NCI-H1092 (cell line): Measurements from ENCODE around the gene PABPN1L.
A peak's percentile ranks its signal among the peaks of the same experiment; 100 is the strongest.

Experiments
- DNase-seq: peaks from one replicate; lab custom pipeline; 2025; lab: John Stamatoyannopoulos, UW

Gene PABPN1L

GRCh38 chr16:88866151-88866920 lies at the start of gene PABPN1L:
PABPN1L (minus strand) TSS chr16:88866660; CDS start chr16:88866606, 54 bp downstream.
- DNase-seq, result peak; percentile 15

GRCh38 chr16:88915639-88916327 lies 49.3 kb upstream of the PABPN1L start:
- DNase-seq, result no peak

DNA sequence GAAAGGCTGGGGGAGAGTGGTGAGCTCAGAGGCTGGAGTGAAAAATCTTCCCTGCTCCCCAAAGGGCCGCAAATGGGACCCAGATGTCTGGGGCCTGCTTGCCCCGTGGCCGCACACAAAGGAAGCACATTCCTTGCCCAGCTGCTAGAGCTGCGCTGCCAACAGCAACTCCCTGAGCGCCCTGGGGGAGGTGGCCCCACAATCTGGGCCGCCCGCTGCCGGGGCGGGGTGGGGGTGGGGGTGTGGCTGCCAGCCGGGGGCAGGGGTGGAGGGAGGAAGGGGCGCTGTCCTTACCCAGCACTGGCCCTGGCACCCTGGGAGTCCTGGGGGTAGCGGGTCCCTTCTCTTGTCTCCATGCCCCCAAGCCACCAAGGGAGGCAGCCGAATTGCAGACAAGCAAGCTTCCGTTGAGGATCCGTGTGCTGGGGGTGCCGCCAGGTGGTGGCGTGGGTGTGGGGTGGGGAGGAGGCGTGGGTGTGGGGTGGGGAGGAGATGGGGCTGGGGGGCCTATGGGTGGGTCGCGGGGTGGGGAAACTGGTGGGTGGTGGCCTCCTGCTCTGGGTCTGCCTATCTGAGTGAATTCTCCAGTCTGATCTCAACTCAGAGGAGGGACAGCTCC lies 48.4 kb upstream of the PABPN1L start:
- no peak for DNase-seq

- DNase-seq, result no peak
Measured at GRCh38 chr16:88913870-88914269, 47.4 kb upstream of the PABPN1L start.

DNA sequence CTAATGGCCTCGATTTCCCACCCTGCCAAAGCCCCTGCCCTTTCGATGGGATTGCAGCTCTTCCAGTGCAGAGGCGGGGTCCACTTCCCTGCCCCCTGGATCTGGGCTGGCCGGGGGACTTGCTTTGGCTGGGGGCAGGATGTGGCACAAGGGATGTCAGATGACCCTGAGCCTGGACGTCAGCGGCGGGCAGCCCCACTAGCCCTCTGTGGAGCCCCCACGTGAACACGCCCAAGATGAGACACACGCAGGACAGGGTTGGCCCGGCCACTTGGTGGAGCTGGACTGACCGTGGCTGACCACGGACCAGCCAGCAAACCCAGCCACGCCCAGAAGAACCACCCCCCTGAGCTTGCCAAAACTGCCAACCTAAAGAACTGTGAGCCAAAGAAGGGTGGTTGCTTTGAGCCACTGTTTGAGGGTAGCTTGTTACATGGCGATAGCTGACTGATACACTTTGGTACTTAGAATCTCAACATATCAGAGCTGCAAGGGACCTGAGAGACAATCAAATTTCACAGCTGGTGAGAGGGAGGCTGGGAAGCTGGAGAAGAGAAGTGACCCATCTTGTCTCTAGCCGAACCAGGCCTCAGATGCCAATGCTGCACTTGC lies 46.6 kb upstream of the PABPN1L start:
- DNase-seq, result no peak

GRCh38 chr16:88912556-88912955 lies 46.1 kb upstream of the PABPN1L start:
- DNase-seq, result no peak

GRCh38 chr16:88911946-88912310 lies 45.5 kb upstream of the PABPN1L start:
- no peak for DNase-seq

DNA sequence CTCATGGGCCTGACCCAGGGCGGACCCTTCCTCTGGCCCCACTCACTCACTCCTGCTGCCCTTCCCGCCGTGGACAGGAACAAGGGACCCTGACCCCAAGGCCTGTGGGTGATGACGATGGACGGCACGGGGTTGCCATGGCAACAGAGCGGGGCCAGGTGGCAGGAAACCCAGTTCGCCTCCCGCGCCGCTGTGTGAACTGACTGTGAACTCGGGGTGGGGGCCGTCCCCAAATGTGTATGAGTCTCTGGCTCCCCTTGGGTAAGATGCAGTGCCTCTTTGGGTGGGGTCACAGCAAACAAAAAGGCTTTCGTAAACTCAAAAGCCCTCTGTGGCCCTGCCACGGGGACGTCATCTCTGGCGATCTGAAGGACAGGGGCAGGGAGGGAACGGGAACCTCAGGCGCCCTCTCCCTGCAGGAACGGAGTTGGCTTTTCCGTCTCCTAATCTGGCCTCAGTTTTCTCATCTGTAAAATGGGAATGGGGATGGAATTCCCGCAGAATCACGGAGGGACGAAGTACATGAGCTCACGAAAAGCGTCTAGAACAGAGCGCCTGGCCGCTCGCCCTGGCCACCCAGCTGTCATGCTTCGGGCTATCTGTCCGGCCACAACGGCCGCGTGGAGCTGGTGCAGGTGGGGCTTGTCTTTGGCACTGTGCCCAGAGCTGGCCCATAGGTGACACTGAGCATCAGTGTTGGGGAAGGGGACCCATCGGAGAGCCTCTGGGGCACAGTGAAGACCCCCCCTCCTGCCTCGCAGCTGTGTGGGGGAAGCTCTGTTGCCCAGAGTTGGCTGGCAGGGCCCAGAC lies 44.9 kb upstream of the PABPN1L start:
- peak; percentile 69 for DNase-seq

- DNase-seq, result peak; percentile 69
Measured at GRCh38 chr16:88910284-88911135, 44.0 kb upstream of the PABPN1L start.

GRCh38 chr16:88909431-88910210 lies 43.2 kb upstream of the PABPN1L start:
- DNase-seq, result no peak

- DNase-seq, result no peak
Measured at GRCh38 chr16:88908307-88908706, 41.8 kb upstream of the PABPN1L start.

- DNase-seq, result no peak
Measured at GRCh38 chr16:88907768-88908167, 41.3 kb upstream of the PABPN1L start.

- no peak for DNase-seq
Measured at GRCh38 chr16:88906535-88907105, 40.2 kb upstream of the PABPN1L start.

- DNase-seq, result no peak
Measured at GRCh38 chr16:88906020-88906419, 39.6 kb upstream of the PABPN1L start.

GRCh38 chr16:88905563-88905962 lies 39.1 kb upstream of the PABPN1L start:
- DNase-seq, result no peak

GRCh38 chr16:88904676-88905365 lies 38.4 kb upstream of the PABPN1L start:
- no peak for DNase-seq

DNA sequence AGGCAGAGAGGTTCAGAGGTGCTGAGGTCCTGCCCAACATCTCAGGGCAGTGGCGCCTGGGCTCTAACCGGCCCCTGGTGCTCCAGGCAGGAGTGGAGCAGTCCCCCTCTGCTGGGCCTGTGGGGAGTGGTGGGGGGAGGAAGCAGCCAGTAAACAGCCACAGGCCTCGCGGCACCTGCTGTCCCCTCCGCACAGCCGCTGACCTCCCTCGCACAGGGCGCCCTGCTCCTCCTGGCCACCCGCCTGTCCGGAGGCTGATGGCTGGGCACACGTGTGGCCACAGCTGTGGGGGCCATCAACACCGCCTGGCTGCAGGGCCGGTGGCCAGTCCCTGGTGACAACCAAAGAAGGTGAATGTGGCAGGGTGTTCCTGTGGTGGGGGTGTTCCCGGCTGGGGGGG lies 36.8 kb upstream of the PABPN1L start:
- DNase-seq, result no peak

GRCh38 chr16:88902744-88903143 lies 36.3 kb upstream of the PABPN1L start:
- DNase-seq, result no peak

DNA sequence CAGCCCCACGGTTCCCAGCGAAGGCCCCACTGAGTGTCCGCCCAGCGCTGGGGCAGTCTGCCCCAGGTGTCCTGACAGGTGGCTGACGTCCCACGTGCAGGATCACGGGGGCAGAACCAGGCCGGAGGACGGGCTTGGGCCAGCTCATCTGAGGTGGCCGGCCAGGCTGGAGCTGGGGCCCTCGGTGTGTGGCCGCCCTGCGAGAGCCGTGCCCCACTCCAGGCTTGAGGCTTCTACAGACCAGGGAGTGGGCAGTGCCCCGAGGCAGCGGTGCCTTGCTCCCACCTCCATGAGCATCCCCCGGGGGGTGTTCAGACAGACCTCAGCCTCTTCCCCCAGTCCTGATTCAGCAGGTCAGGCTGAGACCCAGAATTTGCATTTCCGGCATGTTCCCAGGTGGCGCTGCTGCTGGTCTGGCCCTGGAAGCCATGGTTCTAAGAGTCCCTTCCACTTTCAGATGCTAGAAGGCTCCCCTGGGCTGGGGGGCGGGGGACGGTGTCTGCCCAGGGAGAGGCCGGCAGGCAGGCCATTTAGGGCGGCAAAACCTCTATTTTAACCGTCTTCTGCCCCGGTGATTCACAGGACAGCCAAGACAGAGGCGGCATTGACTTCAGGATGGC lies 35.4 kb upstream of the PABPN1L start:
- no peak for DNase-seq
